ENCODE measurements around the gene DZIP1. TPM values are rescaled to one million over a fixed set of nuclear protein-coding genes. Genes with fewer than 3 reads are reported as not detected.

The DZIP1 gene
- total and polyA plus RNA-seq, 10 of the 15 experiments (the other 5 are each of a cell fraction or from before 2014, with no cell fraction given) = 0.01 to 1.9 (median 0.55) TPM

GRCh38 chr13:95636853-95637252 lies 7.7 kb downstream of the DZIP1 start:
- Histone ChIP-seq H3K4me2 (ENCODE audit: control insufficient read depth, insufficient read depth) (no peak overlapping the region), H3K4me3 (no peak overlapping the region), H3K9ac (ENCODE audit: control insufficient read depth, insufficient read depth, low read length) (no peak overlapping the region), H3K9me3 (replicated peaks; ENCODE audit: control insufficient read depth, insufficient read depth, low read length) (no peaks in the 10 kb centered on the region), H3K36me3 (ENCODE audit: control insufficient read depth in 2 of 2, insufficient read depth in 2 of 2, low read length in 1 of 2) (no peaks in the 10 kb centered on the region; a peak in 1 of 4 replicates), H4K20me1 (ENCODE audit: control insufficient read depth, insufficient read depth) (no peaks in the 10 kb centered on the region), H3K27me3 (replicated peaks in 1 of 2; ENCODE audit: control insufficient read depth in 2 of 2, insufficient read depth in 2 of 2, low read length in 1 of 2) (peaks cover 0 to 2% of the 10 kb centered on the region in 2 experiments; a peak in 1 of 4 replicates), H3K27ac (ENCODE audit: control insufficient read depth, insufficient read depth) (no peak overlapping the region), H2AFZ (ENCODE audit: control insufficient read depth, low read depth, low read length) (no peak overlapping the region), H3K79me2 (ENCODE audit: control insufficient read depth, insufficient read depth, low read length) (no peaks in the 10 kb centered on the region), H3K4me1 (ENCODE audit: control insufficient read depth, insufficient read depth, low read length) (no peaks in the 10 kb centered on the region)
- intact Hi-C loops (cut with micrococcal nuclease; ENCODE audit: unreplicated experiment) = no loop called here
- RAD21 ChIA-PET (ENCODE audit: unreplicated experiment) = no interaction called here
- no peak for DNase-seq (ENCODE audit: low read depth, low spot score)
- FAIRE-seq = no peak
- CTCF ChIA-PET = interaction anchor here (0.5 to 0.7 kb wide), 2 partner anchors 12 to 355 kb away, joined by 3 read pairs; no protein-coding TSS in a partner anchor
- 0 out of 2 replicates have a peak, but pooled peaks have one; percentile 15 for TF ChIP-seq RUNX3 (IDR thresholded peaks at IDR 0.05; ENCODE audit: low read length)
- no peak for TF ChIP-seq MYB (IDR thresholded peaks at IDR 0.05; ENCODE audit: borderline replicate concordance, low read depth, low read length)
- TF ChIP-seq TCF7 (IDR thresholded peaks at IDR 0.05; ENCODE audit: borderline replicate concordance) = peak; percentile 23; the same call in 1 of the 2 replicates
- SMC1A ChIA-PET (ENCODE audit: uncharacterized antibody, unreplicated experiment) = no interaction called here
- ATAC-seq = no peak
- in situ Hi-C loops (cut with MboI) = no loop called here
- no TSS peak for BruUV-seq (replicated peaks)
- POLR2A ChIA-PET = no interaction called here

- Histone ChIP-seq H3K27ac (ENCODE audit: control insufficient read depth, insufficient read depth) (no peak overlapping the region), H3K4me3 (no peak overlapping the region), H4K20me1 (ENCODE audit: control insufficient read depth, insufficient read depth) (no peaks in the 10 kb centered on the region), H3K4me1 (ENCODE audit: control insufficient read depth, insufficient read depth, low read length) (no peaks in the 10 kb centered on the region), H3K9ac (ENCODE audit: control insufficient read depth, insufficient read depth, low read length) (no peak overlapping the region), H3K79me2 (ENCODE audit: control insufficient read depth, insufficient read depth, low read length) (no peaks in the 10 kb centered on the region), H2AFZ (ENCODE audit: control insufficient read depth, low read depth, low read length) (no peak overlapping the region), H3K36me3 (ENCODE audit: control insufficient read depth in 2 of 2, insufficient read depth in 2 of 2, low read length in 1 of 2) (no peaks in the 10 kb centered on the region; a peak in 1 of 4 replicates), H3K4me2 (ENCODE audit: control insufficient read depth, insufficient read depth) (no peak overlapping the region), H3K27me3 (replicated peaks in 1 of 2; ENCODE audit: control insufficient read depth in 2 of 2, insufficient read depth in 2 of 2, low read length in 1 of 2) (no peaks in the 10 kb centered on the region), H3K9me3 (replicated peaks; ENCODE audit: control insufficient read depth, insufficient read depth, low read length) (no peaks in the 10 kb centered on the region)
- CTCF ChIA-PET = interaction anchor here (0.7 kb wide), 1 partner anchor 203 kb away, joined by 3 read pairs; no protein-coding TSS in a partner anchor
- BruUV-seq (replicated peaks) = no TSS peak
- POLR2A ChIA-PET = no interaction called here
- FAIRE-seq (no peak), DNase-seq (ENCODE audit: low read depth, low spot score) (no peak), ATAC-seq (peak; percentile 55)
- 34% methylated on average over 3 of the region's 3 CpGs for WGBS (ENCODE audit: insufficient coverage, insufficient replicate concordance, low lambda C conversion rate, missing lambda C conversion rate)
- SMC1A ChIA-PET (ENCODE audit: uncharacterized antibody, unreplicated experiment) = interaction anchor here (1.0 kb wide), 1 partner anchor 9 kb away, joined by 3 read pairs; no protein-coding TSS in a partner anchor
- in situ Hi-C loops (cut with MboI) = no loop called here
- no peak for TF ChIP-seq NBN (IDR thresholded peaks at IDR 0.05)
- TF ChIP-seq RELB (IDR thresholded peaks at IDR 0.05; ENCODE audit: low read depth) = no peak
- TF ChIP-seq EP300 (IDR thresholded peaks at IDR 0.05; ENCODE audit: borderline replicate concordance in 1 of 2, control insufficient read depth in 1 of 2, low read depth in 2 of 2, low read length in 2 of 2) = no peak
- TF ChIP-seq RFX5 (IDR thresholded peaks at IDR 0.05; ENCODE audit: low read depth, low read length) = no peak
- TF ChIP-seq PKNOX1 (IDR thresholded peaks at IDR 0.05) = no peak
- TF ChIP-seq USF1 (IDR thresholded peaks at IDR 0.05; ENCODE audit: borderline replicate concordance, extremely low read length, insufficient read depth, low read depth, low read length) = no peak
- intact Hi-C loops (cut with micrococcal nuclease; ENCODE audit: unreplicated experiment) = no loop called here
- RAD21 ChIA-PET (ENCODE audit: unreplicated experiment) = no interaction called here
Observed at GRCh38 chr13:95630593-95630992, 13.9 kb downstream of the DZIP1 start.
